Common myeloid progenitor, CD34-positive (primary cell): ENCODE results near the gene SOCS1.

Experiments
- CTCF ChIA-PET: fragments of 350-600 bp; sonication (Branson Sonifier 250); formaldehyde crosslinking; loops from one replicate; lab custom pipeline; 2021; ENCODE audit warnings: antibody characterized with exemption; lab: Charles Lee
- POLR2A ChIA-PET: fragments of 350-600 bp; sonication (Branson Sonifier 250); formaldehyde crosslinking; loops from one replicate; lab custom pipeline; 2021; ENCODE audit warnings: antibody characterized with exemption; lab: Charles Lee
- DNase-seq, 3 donors: peaks; one replicate each; pipeline versions ENCODE4 v3.0.0 to v3.0.0-alpha.2; 2013
- H3K27ac ChIP-seq, 2 experiments: 1 replicate in 1 of 2; 2 replicates in 1 of 2; pipeline ENCODE4 v1.7.0; 2013; ENCODE audit warnings: inconsistent platforms in 2 of 2, low read length in 2 of 2, mild to moderate bottlenecking in 2 of 2, low read depth in 1 of 2, moderate library complexity in 1 of 2; ENCODE audit not compliant: severe bottlenecking in 2 of 2, insufficient read depth in 1 of 2, poor library complexity in 1 of 2
- H3K27me3 ChIP-seq, 5 experiments: replicated peaks in 2 of 5; 1 replicate in 3 of 5; 2 replicates in 2 of 5; pipeline versions ENCODE4 v1.6.1 to v1.7.0; 2013; ENCODE audit warnings: low read length in 4 of 5, mild to moderate bottlenecking in 2 of 5, moderate library complexity in 2 of 5, inconsistent platforms in 1 of 5; ENCODE audit not compliant: insufficient read depth in 5 of 5, control insufficient read depth in 4 of 5
- H3K36me3 ChIP-seq, 4 experiments: 1 replicate in 2 of 4; 2 replicates in 2 of 4; pipeline versions ENCODE4 v1.6.1 to v1.7.0; 2013; ENCODE audit warnings: low read length in 3 of 4, control low read depth in 1 of 4, mild to moderate bottlenecking in 1 of 4; ENCODE audit not compliant: control insufficient read depth in 4 of 4, insufficient read depth in 4 of 4
- H3K4me1 ChIP-seq, 4 experiments: 1 replicate in 3 of 4; 2 replicates in 1 of 4; pipeline versions ENCODE4 v1.6.1 to v1.7.1; 2013; ENCODE audit warnings: low read length in 3 of 4, mild to moderate bottlenecking in 3 of 4, control low read depth in 1 of 4, inconsistent platforms in 1 of 4, moderate library complexity in 1 of 4; ENCODE audit not compliant: control insufficient read depth in 4 of 4, insufficient read depth in 4 of 4; ENCODE audit errors: control extremely low read depth in 1 of 4
- H3K4me3 ChIP-seq, 7 experiments: 1 replicate in 4 of 7; 2 replicates in 3 of 7; pipeline versions ENCODE4 v1.5.1 to v1.7.0; 2013; ENCODE audit warnings: mild to moderate bottlenecking in 7 of 7, low read length in 6 of 7, moderate library complexity in 6 of 7, inconsistent platforms in 2 of 7, low read depth in 2 of 7, control low read depth in 1 of 7; ENCODE audit not compliant: insufficient read depth in 4 of 7, control insufficient read depth in 1 of 7; ENCODE audit errors: extremely low read depth in 1 of 7
- H3K9me3 ChIP-seq, 5 experiments: 1 replicate in 4 of 5; 2 replicates in 1 of 5; pipeline versions ENCODE4 v1.6.1 to v1.7.1; 2013; ENCODE audit warnings: low read length in 4 of 5, mild to moderate bottlenecking in 2 of 5, inconsistent platforms in 1 of 5, low read depth in 1 of 5, moderate library complexity in 1 of 5; ENCODE audit not compliant: control insufficient read depth in 4 of 5, insufficient read depth in 2 of 5; ENCODE audit errors: control extremely low read depth in 1 of 5
- WGBS: methylation state at CpG from one replicate; pipeline ENCODE4 v1.1.5; 2013; ENCODE audit not compliant: insufficient coverage; 5-methylcytosine and 5-hydroxymethylcytosine counted together

SOCS1 gene

GRCh38 chr16:11232852-11233726 is 22.9 kb downstream of the SOCS1 start:
- Histone ChIP-seq H3K36me3 (no peaks in the 10 kb centered on the region), H3K4me3 (peak overlapping the region in 3 of 7 experiments; percentile 26 to 57 (median 29)), H3K4me1 (peaks cover 4 to 79% (median 43%) of the 10 kb centered on the region in 4 experiments), H3K9me3 (no peaks in the 10 kb centered on the region), H3K27ac (peak overlapping the region in 1 of 2 experiments; percentile 77), H3K27me3 (no peaks in the 10 kb centered on the region)
- 3% methylated on average over 31 of the region's 35 CpGs for WGBS
- CTCF ChIA-PET: interaction anchor here (1.0 to 1.7 kb wide), 3 partner anchors 19 to 125 kb away, joined by 3 to 5 read pairs (median 3); no protein-coding TSS in a partner anchor
- peak; percentile 83 to 92 (median 88) for DNase-seq
- POLR2A ChIA-PET: interaction anchor here (1.0 to 1.5 kb wide), 2 partner anchors 9 to 22 kb away, joined by 3 to 8 read pairs; partner anchors contain the start of gene SOCS1

- 100% methylated on average over 1 of the region's 3 CpGs for WGBS
- H3K27me3 ChIP-seq: no peaks in the 10 kb centered on the region
- H3K4me1 ChIP-seq: peaks cover 4 to 77% (median 43%) of the 10 kb centered on the region in 4 experiments
- H3K27ac ChIP-seq: peak overlapping the region in 1 of 2 experiments; percentile 77
- no peaks in the 10 kb centered on the region for H3K9me3 ChIP-seq
- POLR2A ChIA-PET: interaction anchor here (1.0 to 1.5 kb wide), 2 partner anchors 8 to 23 kb away, joined by 3 to 8 read pairs; partner anchors contain the start of gene SOCS1
- no peaks in the 10 kb centered on the region for H3K36me3 ChIP-seq
- DNase-seq: no peak
- CTCF ChIA-PET: interaction anchor here (1.0 to 1.7 kb wide), 2 partner anchors 20 to 125 kb away, joined by 3 to 5 read pairs; no protein-coding TSS in a partner anchor
- peak overlapping the region in 1 of 7 experiments; percentile 57 for H3K4me3 ChIP-seq
These were observed 23.6 kb downstream of the SOCS1 start for GRCh38 chr16:11232302-11232851.

GRCh38 chr16:11231367-11231970 is 24.5 kb downstream of the SOCS1 start:
- POLR2A ChIA-PET: no interaction called here
- H3K4me3 ChIP-seq: no peak overlapping the region
- CTCF ChIA-PET: no interaction called here
- no peaks in the 10 kb centered on the region for H3K36me3 ChIP-seq
- H3K9me3 ChIP-seq: no peaks in the 10 kb centered on the region
- H3K27me3 ChIP-seq: no peaks in the 10 kb centered on the region
- H3K4me1 ChIP-seq: peaks cover 4 to 69% (median 42%) of the 10 kb centered on the region in 4 experiments
- 96% methylated on average over 6 of the region's 10 CpGs for WGBS
- no peak for DNase-seq
- no peak overlapping the region for H3K27ac ChIP-seq

GRCh38 chr16:11229906-11230305 is 26.1 kb downstream of the SOCS1 start:
- H3K4me3 ChIP-seq: no peak overlapping the region
- ChIA-PET POLR2A (no interaction called here), CTCF (interaction anchor here (0.6 to 1.3 kb wide), 3 partner anchors 14 to 26 kb away, joined by 3 to 4 read pairs (median 3); partner anchors contain the start of gene SOCS1)
- no peaks in the 10 kb centered on the region for H3K9me3 ChIP-seq
- H3K27me3 ChIP-seq: no peaks in the 10 kb centered on the region
- H3K27ac ChIP-seq: no peak overlapping the region
- no peak for DNase-seq
- no peaks in the 10 kb centered on the region for H3K36me3 ChIP-seq
- 92% methylated on average over 4 of the region's 4 CpGs for WGBS
- peaks cover 0 to 70% (median 42%) of the 10 kb centered on the region in 4 experiments for H3K4me1 ChIP-seq

- POLR2A ChIA-PET: no interaction called here
- DNase-seq: no peak
- peaks cover 0 to 70% (median 45%) of the 10 kb centered on the region in 4 experiments for H3K4me1 ChIP-seq
- H3K9me3 ChIP-seq: no peaks in the 10 kb centered on the region
- no peak overlapping the region for H3K27ac ChIP-seq
- H3K4me3 ChIP-seq: no peak overlapping the region
- 95% methylated on average over 3 of the region's 5 CpGs for WGBS
- H3K27me3 ChIP-seq: no peaks in the 10 kb centered on the region
- no peaks in the 10 kb centered on the region for H3K36me3 ChIP-seq
- CTCF ChIA-PET: interaction anchor here (1.1 to 1.3 kb wide), 2 partner anchors 24 to 26 kb away, joined by 3 to 4 read pairs; partner anchors contain the start of gene SOCS1
These were observed 26.6 kb downstream of the SOCS1 start for GRCh38 chr16:11229432-11229831.

- H3K9me3 ChIP-seq: no peaks in the 10 kb centered on the region
- H3K27me3 ChIP-seq: no peaks in the 10 kb centered on the region
- H3K27ac ChIP-seq: no peak overlapping the region
- H3K4me3 ChIP-seq: peak overlapping the region in 1 of 7 experiments; percentile 48
- no peak for DNase-seq
- CTCF ChIA-PET: interaction anchor here (0.6 to 1.2 kb wide), 3 partner anchors 10 to 246 kb away, joined by 3 read pairs; no protein-coding TSS in a partner anchor
- H3K4me1 ChIP-seq: peaks cover 0 to 52% (median 28%) of the 10 kb centered on the region in 4 experiments
- no peaks in the 10 kb centered on the region for H3K36me3 ChIP-seq
- whole genome bisulfite sequencing: 77% methylated on average over 15 of the region's 18 CpGs
- POLR2A ChIA-PET: interaction anchor here (1.1 kb wide), 1 partner anchor 30 kb away, joined by 3 read pairs; the partner anchor contains the start of gene SOCS1
These were observed 30.1 kb downstream of the SOCS1 start for GRCh38 chr16:11225677-11226549.
